Stimulated activated naive CD4-positive, alpha-beta T cell treated with Interleukin-2 at 50 U/mL for 16 hours (primary cell): ENCODE data around the gene NSD2.
"Not testable (repeated sequence)": the region's sequence is repeated elsewhere in the genome, so short reads cannot be mapped to it uniquely, and the experiment has no call there.

Experiments used
- DNase-seq: peaks from one replicate; lab custom pipeline; 2025; lab: John Stamatoyannopoulos, UW

NSD2 gene

DNA sequence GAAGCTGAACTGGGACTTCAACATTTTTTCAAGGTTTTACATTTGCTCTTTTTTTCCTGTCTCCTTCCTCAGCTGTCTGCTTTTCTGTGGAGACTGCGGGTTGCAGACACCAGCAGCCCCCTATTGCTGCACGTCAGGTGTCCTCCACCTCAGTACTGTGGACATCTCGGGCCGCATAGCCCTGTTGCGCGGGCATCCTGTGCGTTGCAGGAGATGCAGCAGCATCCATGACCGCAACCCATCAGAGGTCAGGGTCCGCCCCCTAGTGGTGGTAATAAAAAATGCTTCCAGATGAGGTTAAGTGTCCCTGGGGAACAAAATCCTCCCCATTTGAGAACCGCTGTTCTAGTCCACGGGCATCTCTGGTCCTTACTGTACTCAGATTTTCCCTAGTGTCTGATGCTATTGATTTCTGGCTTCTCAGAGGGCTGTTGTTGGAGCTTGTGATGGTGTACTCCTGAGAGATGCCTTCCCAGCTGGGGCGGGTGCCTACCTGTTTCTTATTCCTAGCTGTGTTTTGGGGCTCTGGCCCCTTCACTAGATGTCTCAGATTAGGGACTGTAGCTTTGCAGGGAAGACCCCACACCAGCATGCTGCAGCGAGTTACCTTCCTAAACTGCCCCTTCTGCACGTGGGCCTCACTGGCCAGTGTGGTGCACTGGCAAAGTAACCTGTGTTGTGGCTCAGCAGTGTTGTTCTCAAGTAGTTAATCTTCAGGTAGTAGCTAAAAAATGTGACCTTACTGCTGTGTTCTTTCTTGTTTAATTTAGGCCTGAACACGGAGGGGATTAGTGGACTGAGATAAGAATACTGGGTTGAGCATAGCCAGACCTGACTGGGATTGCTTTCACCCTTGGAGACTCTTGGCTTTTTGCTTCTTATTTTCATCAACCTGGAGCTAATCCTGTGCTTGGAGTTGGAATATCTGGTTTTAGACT lies 28.2 kb downstream of the NSD2 start:
- peak; percentile 59 for DNase-seq

DNA sequence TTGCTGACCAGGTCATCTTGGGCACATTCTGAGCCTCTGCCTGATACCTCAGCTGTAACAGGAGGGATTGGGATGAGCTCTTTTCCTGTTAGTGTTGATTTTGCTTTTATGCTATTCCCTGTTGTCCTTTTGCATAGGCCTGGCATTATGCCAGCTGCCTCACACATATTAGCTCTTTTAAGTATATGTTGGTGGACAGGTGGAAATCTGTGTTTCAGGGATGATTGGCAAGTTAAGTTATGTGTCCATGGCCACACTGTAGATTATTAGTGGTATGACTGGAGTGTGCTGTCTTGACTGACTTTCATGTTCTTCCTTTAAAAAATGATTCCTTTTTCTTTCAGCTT lies 28.9 kb downstream of the NSD2 start:
- DNase-seq, result no peak

DNA sequence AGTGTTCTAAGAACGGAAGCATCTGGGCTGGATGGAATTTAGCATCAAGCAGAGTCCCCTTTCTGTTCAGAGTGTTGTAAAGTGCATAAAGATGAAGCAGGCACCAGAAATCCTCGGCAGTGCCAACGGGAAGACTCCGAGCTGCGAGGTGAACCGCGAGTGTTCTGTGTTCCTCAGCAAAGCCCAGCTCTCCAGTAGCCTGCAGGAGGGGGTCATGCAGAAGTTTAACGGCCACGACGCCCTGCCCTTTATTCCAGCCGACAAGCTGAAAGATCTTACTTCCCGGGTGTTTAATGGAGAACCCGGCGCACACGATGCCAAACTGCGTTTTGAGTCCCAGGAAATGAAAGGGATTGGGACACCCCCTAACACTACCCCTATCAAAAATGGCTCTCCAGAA lies 29.4 kb downstream of the NSD2 start:
- no peak for DNase-seq

DNA sequence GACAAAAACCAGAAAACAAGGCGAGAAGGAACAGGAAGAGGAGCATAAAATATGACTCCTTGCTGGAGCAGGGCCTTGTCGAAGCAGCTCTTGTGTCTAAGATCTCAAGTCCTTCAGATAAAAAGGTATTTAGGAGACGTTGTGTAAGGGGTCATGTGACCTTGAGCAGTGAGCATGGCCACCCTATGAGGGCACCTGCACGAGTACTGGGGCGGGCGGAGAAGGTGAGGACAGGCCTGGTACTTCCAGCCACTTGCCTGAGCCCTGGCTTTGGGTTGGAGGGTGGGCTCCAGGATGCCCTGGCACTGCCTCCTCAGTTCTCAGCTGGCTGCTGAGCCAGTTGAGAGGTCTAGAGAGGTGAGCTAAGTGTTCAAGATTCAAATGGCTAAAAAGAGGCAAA lies 29.9 kb downstream of the NSD2 start:
- DNase-seq, result no peak

DNA sequence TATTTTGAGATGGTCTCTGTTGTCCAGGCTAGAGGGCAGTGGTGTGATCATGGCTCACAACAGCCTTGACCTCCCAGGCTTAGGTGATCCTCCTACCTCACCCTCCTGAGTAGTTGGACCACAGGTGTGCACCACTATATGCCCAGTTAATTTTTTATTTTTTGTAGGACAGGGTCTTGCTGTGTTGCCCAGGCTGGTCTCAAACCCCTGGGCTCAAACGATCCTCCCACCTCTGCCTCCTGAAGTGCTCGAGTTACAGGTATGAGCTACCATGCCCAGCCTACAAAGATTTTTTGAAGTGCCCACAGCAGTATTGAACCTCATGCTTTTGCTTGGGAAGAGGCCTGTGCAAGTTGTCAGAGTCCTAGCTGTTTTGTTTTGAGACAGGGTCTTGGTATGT lies 31.1 kb downstream of the NSD2 start:
- no peak for DNase-seq

DNA sequence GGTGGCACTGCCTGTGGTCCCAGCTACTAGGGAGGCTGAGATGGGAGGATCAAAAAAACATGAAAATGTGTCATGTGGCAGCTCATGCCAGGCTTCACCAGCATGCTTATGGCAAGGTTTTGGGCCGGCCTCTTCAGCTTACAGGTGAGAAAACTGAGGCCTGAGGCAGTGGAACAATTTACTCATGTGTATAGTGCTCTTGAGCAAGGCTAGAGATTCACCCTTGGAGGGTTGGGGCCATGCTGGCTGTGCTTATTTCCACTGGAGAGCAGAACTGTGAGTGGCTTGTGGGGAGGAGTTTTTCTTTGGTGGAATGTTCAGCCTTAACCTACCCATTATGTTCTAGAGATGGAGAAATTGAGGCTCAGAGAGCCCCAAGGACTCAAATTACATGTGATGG lies 31.8 kb downstream of the NSD2 start:
- DNase-seq, result no peak

DNA sequence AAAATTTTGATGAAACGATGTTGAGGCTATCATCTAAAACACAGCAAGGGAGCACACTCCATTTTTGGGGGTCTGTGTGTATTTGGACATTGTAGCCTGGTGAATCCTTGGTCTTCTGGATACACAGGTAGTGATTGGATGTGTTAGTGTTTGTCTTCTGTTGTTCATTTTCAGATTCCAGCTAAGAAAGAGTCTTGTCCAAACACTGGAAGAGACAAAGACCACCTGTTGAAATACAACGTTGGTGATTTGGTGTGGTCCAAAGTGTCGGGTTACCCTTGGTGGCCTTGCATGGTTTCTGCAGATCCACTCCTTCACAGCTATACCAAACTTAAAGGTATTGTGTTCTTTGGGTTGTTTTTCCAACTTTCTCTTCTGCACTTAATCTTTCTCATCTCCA lies 32.8 kb downstream of the NSD2 start:
- DNase-seq, result no peak

DNA sequence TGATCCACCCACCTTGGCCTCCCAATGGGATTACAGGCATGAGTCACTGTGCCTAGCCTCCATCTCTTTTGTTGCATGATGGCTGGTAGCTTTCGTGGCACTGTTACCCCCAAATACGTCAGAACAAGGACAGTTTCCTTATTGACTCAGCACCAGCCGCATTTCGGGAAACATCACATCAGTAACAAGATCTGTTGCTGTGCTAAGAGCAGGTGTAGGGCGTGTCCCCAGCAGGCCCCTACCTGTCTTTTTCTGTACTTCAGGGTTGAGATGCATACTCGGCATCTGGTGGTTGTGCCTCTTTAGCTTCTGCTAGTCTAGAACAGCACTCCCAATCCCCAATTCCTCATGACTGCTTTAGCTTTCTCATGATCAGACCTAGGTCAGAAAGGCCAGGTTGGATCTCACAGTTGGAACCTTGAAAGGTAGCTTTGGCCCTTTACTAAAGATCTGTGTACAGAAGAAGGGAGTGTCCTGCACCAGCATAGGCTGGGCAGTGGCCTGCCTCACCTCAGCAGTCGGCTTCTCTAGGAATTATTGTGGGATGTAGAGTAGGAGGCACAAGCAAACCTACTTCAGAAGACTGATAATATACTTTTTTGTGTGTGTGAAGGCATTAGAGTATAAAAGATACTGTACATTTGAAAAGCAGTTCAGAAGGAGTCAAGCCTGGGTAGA lies 36.8 kb downstream of the NSD2 start:
- DNase-seq, result no peak

DNA sequence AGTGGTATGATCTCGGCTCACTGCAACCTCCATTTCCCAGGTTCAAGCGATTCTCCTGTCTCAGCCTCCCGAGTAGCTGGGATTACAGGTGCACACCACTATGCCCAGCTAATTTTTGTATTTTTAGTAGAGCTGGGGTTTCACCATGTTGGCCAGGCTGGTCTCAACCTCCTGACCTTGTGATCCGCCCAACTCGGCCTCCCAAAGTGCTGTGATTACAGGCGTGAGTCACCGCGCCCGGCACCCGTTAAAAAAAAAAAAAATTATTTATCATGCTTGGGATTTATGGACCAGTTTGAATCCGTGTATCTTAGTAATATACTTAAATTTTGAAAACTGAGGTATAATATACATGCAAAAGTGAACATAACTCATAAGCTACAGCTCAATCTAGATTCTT lies 38.5 kb downstream of the NSD2 start:
- not testable (repeated sequence) for DNase-seq

DNA sequence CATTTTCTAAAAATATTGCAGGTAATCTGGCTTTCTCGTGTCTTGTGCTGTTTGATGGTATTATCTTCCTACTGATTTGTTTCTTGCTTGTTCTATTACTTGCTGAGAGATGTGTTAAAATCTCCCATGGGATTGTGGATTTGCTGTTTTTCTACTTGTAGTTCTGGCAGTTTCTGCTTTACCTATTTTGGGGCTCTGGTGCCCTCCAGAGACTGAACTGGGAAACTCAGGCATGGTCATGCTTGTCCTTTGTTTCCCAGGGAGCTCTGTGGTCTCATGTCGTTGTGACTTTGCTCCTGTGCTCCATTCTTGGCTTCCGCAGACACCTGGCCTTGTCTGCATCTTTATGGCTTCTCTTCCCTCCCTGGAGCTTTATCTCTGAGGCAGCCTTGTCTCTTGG lies 39.5 kb downstream of the NSD2 start:
- DNase-seq, result no peak

DNA sequence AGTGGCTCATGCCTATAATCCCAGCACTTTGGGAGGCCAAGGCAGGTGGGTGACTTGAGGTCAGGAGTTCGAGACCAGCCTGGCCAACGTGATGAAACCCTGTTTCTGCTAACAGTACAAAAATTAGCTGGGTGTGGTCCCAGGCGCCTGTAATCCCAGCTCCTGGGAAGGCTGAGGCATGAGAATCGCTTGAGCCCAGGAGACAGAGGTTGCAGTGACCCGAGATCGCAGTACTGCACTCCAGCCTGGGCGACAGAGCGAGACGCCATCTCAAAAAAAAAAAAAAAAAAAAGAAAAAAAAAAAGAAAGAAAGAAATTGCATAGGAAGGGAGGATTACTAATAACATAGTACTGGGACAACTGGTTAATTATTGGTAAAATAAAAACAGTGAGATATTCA lies 40.1 kb downstream of the NSD2 start:
- DNase-seq, result not testable (repeated sequence)

DNA sequence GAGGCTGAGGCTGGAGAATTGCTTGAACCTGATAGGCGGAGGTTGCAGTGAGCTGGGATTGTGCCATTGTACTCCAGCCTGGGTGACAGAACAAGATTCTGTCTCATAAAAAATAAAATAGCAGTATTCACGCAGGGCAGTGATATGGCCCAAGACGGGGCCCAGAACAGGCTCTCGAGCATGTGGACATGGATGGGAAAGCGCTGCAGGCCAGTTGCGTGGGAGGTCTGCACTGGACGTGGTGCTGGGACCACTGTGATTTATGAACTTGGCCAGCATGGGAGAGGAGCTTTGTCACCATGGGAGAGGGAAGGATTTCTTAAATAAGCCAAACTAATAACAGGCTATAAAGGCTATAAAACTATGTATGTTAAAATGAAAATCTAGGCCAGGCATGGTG lies 51.6 kb downstream of the NSD2 start:
- no peak for DNase-seq

DNA sequence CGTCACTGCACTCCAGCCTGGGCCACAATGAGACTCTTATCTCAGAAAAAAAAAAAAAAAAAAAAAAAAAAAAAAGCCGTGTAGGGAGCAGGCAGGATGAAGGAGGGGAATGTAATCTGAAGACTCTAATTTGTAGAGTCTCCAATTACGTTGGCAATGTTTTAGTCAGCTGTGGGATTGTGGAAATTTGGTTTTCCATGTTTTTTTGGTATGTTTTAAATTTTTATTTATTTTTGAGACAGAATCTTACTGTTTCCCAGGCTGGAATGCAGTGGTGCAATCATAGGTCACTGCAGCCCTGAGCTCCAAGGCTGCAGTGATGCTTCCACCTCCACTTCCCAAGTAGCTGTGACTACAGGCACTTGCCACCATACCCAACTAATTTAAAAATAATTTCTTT lies 56.5 kb downstream of the NSD2 start:
- DNase-seq, result no peak

DNA sequence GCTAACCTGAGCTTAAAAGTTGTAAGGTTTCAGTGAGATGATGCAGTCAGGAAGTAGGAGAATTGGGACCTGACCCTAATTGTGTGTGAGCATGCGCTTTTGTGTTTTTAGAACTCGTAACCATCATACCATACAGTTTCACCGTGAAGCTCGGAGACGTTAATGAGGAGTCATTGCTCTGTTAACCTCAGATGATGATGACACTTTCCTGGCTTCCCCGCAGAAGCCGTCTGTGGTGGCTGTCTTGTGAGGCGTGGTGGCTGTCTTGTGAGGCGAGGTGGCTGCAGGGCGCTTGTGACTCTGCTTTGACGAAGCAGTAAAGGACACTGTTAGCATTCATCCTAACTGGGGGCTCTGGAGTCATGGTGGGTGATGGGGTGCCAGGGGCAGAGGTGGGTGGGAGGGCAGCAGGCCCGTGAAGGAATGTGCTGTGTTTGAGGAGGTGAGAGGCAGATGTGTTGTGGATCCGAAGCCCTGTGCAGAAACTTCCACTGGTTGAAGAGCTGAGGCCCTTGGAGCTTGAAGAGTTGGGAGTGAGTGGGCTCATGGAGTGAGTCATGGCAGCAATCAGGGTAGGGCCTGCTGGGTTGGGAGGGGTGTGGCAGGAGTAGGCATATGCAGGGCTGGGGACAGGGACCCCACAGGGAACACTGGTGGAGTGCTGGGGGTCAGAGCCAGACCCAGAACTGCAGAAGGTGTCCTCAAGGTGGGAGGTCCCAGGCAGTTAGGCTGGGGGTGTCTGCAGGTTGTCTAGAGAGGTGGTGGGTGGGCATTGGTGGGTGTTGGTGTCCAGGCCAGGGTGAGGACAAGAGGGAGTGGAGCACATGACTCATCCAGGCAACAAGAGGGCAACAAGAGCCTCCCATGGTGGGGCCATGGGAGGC lies 57.4 kb downstream of the NSD2 start:
- no peak for DNase-seq

DNA sequence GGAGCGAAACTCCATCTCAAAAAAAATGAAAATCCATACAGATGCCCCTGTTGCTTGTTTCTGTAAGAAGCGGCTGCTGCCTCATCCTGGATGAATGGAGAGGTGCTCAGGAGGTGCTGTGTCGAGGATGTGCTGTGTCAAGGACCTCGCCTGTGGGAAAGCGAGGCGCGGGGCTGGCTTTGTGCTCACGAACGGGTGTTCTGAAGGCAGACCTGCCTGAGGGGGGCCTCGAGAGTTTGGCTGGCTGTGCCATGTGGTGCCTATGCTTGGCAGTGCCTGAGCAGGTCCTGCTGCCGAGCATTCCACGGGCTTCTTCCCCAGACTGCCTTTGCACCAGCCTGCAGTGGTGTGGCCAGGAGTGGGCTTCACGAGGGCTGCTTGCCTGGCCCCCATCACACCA lies 61.5 kb downstream of the NSD2 start:
- no peak for DNase-seq

DNA sequence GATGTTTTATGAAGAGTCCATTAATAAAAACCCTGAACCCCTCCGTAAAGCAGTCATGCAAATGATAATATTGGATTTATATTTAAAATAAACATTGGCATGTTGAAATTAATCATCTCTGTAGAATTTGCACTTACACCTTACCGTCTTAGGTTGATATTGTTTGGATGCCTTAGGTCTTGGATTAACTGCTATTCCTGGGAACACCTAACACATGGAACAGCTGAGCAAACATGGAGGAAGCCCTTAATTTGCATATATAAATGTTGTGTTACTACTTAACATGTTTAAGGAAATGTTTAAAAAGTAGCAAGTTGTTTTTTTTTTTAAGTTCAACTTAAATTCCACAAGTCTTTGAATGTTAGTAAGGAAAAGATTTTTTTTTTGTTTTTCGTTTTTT lies 62.5 kb downstream of the NSD2 start:
- no peak for DNase-seq

DNA sequence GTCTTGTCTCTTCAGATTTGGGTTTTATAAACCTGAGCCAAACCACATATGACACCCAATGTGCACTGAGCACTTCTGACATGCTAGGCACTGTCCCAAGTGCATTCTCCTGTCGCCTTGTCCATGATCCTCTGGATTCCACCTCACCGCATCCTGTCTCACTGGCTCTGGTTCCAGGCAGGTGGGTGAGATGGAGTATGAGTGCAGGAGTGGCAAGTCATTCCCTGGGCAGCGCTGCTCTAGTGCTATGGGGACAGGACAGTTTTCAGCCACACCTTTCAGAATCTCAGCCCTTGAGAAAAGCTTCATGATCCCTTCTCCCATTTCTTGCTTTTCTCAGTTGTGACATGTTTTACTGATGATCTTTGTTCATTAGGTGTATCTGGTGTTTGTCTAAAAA lies 66.4 kb downstream of the NSD2 start:
- DNase-seq, result no peak

DNA sequence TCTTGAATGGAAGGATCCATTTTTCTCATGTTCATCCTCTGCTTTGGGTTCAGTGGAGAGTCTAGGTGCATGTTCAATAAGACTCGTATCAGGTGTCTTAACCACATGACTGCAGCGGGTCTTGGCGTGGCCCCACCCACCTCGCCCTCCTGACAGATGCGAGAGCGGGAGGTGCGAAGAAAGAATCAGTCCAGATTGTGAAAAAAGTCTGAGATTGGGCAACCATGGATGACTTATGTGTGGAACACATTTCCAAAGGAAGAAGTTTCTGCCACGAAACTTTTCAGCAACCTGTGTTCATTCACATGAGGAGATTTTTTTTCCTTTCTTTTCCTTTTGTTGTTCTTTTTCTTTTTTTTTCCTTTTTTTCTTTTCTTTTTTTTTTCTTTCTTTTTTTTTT lies 66.8 kb downstream of the NSD2 start:
- no peak for DNase-seq

DNA sequence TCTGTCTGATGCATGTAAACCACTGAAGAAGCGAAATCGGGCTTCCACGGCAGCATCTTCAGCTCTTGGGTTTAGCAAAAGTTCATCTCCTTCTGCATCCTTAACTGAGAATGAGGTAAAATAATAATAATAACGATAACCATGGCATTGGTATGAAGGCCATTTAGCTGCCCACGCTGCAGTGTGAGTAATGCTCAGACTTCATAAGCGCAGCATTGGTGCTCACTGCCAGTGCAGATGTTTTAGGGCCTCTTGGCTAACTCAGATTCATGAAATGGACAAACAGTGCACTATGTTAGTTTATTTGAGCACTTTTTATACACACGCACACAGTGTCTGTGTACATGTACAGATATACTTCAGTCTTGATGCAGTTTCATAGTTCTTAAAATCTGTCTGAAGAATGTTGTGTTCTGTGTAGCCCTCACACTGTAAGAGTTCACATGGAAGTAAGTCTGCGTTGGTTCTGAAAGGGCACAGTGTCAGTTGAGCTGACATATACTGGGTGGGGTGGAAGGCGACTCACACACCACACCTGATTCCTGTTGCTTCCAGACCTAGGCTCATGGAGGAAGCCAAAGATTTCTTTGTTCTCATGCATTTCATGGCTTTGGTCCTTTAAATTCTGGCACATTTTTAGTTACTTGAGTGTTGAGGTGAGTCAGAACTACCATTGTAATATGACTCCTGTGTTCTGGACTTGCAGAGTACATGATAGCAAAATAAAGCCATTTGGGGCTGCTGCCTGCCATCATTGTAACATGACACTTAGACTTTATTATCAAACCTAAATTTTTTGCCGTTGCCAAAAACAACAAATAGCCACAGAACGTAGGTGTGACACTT lies 68.7 kb downstream of the NSD2 start:
- no peak for DNase-seq

DNA sequence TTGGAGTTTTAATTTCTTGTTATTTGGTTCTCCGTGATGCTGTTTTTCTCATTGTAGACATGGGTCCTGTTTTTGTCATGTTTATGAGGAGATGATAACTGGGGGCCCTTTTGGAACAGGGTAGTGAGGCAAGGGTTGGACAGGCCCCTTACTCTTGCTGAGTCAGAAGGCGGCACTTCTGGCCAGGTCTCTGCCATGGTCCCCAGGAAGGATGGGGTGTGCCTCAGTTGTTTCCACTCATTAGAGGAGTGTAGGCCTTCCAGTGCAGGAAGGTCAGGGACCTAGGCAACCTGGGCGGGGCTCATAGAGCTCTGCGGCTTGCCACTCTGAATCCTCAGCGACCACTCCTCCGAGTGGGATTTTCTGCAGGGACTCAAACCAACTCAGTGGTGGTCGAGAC lies 69.4 kb downstream of the NSD2 start:
- DNase-seq, result no peak

DNA sequence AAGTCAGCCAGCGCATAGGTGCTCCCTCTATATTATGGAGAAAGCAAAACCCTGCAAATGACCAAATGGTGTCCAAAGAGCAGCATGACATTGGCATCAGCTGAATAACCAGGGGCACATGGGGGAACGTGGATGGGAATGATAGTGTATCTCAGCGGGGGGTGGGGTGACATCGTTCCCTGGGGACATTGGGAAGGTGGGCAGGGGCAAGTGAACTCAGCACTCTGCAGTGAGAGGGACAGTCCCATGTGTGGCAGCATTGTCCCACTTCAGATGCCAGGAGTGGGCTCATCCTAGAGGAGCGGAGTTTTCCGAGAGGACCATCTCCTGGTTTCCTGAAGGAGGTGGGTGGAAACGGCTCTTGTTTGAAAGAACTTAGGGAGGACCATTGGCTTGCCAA lies 72.7 kb downstream of the NSD2 start:
- DNase-seq, result no peak
